GM19035 (cell line): ENCODE data around the gene PCSK2.
"Not testable (repeated sequence)": the region's sequence is repeated elsewhere in the genome, so short reads cannot be mapped to it uniquely, and the experiment has no call there.

Source experiments
- ATAC-seq: cut with Tn5 transposase; IDR thresholded peaks from one replicate; pipeline ENCODE4 v1.9.1; 2021; ENCODE audit not compliant: unreplicated experiment

PCSK2 gene, protein sequence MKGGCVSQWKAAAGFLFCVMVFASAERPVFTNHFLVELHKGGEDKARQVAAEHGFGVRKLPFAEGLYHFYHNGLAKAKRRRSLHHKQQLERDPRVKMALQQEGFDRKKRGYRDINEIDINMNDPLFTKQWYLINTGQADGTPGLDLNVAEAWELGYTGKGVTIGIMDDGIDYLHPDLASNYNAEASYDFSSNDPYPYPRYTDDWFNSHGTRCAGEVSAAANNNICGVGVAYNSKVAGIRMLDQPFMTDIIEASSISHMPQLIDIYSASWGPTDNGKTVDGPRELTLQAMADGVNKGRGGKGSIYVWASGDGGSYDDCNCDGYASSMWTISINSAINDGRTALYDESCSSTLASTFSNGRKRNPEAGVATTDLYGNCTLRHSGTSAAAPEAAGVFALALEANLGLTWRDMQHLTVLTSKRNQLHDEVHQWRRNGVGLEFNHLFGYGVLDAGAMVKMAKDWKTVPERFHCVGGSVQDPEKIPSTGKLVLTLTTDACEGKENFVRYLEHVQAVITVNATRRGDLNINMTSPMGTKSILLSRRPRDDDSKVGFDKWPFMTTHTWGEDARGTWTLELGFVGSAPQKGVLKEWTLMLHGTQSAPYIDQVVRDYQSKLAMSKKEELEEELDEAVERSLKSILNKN

DNA sequence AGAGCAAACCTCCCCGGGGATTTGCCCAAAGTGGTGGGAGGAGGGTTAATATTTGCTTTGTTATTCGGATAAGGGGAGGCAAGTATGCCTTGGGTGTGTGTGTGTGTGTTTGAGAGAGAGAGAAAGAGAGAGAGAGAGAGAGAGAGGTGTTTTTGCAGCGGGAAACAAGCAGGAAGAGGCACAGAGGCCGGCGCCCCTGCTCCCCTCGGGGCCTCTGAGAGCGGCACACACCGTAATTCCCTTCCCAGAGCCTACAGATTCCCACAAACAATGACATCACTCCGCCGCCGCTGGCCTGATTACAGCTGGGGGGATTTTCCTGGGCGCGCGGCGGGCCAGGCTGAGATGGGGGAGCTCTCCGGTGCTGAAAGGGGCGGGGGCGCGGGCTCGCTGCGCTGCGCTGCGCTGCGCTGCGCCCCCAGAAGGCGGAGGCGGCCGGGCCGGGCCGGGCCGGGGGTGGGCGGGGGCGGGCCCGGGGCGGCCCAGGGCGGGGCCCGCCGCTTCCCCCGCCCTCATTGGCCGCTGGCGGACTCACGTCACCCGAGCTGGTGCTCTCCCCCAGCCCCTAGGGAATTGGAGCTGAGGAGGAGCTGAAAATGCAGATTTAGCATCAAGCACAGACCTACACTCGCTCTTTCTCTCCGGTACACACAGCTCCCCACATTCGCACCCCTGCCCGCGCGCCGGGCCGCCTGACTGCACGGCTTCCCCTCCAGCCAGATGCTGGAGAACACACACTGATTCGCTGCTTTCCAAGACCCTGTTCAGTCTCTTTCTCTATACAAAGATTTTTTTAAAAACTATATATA lies at the start of gene PCSK2:
Gene PCSK2 (plus strand): TSS at position 631 of the 809 bp plus-strand sequence. CDS start 266 bp downstream, outside the sequence.
- no peak for ATAC-seq

DNA sequence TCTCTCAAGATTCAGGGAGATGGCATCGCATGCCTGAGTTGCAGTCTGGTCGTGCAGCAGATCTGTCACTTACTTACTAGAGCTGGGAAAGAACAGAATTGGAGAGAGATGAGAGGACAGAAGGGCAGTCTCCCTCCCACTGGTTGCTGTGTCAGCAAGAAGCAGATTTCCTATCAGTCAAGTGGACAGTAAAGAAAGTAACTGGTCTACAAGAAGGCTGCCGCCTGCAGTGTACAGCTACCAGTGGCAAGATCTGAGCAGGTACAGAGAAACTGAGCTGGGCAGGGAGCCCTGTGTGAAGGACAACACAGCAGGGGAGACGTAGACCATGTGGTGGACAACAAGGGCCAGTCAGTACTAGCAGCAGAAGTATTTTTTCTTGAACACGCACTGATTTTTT lies 49.5 kb upstream of the PCSK2 start:
- ATAC-seq = no peak

DNA sequence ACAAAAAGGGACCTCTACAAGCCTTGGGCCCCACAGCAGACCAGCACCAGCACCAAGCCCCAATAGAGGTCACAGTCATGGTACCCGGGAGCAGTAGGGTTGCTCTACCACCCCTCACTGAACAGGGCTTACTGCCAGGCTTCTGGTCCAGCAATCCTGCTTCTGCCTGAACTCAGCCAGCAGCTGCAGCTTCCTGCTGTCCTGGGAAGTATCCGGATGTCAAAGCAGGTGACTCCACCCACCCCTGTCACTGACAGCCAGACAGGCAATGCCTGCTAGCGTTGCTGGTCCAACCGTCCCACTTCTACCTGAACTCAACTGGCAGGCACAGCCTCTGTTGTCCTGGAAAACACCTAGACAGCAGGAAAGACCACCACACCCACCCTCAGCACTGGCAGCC lies 47.0 kb upstream of the PCSK2 start:
- ATAC-seq = no peak

DNA sequence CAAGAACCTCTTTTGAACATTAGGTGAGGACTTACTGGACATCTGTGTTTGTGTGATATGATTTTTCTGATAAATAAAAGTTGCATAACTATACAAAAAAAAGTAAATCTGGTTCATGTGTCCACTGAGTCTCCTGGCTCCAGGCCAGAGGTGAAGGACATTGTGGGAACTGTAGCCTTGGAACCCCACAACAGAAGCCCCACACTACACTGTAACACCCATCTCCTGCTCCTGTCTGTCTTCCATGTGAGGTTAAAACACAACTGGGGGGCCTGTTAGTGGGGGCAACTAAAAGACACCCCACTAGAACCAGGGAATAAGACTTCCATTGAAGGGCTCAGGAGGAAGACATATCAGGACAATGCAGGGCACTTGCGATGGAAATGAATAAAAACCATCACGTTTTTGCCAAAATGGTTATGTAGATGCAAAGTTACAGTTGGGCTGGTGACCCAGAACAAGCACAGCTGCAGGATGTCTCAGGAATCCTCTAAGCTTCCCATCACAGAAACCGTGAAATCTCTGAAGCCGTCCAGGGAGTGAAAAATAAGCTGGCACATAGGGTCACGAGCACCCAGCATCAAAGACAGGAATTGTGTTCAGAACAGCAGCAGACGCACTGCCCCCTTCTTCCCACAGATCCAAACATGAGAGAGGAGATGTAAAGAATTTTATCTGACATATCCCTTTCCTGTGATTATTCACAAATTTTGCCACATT lies 36.7 kb upstream of the PCSK2 start:
- ATAC-seq = no peak

DNA sequence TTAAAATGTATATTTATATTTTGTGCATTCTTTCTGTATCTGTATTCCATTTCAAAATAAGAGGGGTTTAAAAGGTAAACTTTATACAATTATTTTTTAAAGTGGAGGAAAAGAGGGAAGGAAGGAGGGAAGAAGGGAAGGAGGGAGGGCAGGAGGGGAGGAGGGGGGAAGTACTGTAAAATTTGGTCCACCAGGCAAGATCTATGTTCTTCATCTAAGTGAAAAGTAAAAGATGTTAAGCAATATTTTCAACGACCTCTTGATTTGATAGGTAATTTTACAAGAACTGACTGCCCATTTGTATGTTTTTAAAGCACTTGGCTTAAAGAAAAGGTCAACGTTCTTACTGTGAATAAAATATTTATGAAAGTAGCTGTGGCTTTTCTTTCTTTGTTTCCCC lies 29.8 kb upstream of the PCSK2 start:
- ATAC-seq = no peak

DNA sequence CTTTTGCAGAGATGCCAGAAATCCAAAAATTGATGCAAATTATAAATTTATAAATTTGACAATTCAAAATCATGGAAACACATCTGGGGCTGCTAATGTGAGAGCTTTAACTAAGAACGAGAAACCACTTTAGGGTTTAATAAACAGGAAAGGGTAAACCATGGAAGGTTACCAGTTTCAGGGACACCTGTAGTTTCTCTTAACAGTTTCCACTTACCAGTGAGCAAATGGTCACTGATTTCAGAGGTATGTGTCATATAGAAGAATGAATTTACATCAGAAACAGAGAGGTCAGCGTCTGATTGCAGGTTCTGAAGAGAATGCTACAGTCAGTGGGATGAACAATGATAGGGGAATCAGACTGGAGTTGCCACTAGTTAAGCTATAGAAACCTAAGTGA lies 24.8 kb upstream of the PCSK2 start:
- ATAC-seq = no peak

DNA sequence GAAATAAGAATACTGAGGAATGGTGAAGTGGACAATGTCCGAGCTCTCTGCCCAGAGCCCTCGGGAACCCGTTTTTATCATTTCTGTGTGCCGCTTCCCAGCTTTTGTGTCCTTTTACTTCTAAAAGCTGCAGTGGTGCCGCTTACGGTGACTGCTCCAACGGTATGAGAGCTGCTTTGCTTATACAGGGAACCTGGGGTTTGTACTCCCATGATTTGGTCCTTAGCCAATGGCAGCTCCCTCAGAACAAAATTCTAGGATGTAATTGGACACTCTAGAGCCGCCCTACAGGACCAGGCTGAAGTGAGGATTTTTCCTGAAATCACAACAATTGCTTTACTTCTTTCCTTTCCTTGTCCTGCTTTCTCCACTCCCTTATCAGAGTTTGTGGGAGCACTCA lies 24.2 kb upstream of the PCSK2 start:
- no peak for ATAC-seq

DNA sequence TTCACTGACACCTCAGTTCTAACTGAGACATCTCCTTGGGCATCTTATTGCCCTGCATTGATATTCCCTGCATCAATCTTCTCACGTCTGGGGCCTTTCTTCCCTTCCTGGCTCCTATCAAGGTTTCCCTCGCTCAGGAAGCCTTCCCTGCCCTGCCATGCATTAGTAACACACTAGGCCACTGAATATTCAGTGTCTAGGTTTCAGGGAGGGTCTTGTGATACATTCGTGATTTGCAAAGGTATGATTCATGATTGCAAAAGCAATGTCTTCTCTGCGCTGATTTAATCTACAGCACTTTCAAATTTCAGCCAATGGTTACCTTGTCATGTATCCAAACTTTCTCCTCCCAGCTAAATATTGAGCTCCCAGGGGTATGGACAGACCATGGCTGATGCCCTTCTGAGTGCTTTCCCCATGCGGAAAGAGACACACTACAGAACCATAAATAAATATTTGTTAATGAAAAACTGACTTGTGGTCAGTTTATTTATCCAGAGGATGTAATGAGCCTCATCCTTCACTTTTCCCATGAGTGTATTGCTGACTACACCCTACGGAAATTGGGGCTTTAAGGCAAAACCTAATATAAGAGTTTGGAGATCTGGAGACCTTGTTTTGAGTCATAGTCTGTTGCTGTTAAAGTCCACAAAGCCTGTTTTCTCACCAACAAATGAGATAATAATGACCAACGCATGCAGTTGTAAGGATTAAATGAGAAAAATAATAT lies 21.6 kb upstream of the PCSK2 start:
- no peak for ATAC-seq

DNA sequence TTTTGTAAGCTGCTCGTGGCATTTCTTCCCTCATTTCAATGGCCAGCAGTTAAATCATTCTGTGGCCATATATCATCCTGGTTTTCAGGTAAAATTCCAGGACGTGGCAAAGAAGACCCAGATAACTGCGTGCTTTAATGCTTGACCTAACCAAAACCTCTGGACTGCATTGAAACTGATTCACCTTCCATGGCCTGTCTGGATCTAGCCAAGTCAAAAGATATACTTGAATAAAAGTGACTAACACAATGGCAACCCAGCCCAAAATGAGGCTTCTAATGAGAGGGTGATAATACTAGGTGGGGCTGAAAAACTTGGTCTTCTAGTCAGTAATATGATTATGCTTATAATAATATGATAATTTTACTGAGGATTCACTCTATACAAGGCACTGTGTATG lies 16.5 kb upstream of the PCSK2 start:
- ATAC-seq = no peak

DNA sequence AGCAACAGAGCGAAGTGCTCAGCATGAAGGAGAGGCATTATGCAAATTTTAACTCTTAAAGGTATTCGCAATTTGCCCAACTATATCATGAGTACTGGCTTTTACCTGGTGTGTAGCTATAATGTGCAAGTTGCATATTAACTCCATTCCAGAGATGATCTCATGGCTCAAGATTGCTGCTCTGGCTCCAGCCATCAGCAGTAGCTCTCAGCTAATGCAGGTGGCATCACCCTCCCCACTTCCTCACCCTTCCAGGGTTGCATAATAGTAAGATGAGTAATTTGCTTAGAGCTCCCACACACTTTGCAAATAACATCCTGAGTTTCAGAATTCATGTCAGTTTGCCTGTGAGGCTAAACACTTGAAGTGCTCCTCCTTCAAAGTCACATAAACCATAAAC lies 15.9 kb upstream of the PCSK2 start:
- ATAC-seq = no peak

DNA sequence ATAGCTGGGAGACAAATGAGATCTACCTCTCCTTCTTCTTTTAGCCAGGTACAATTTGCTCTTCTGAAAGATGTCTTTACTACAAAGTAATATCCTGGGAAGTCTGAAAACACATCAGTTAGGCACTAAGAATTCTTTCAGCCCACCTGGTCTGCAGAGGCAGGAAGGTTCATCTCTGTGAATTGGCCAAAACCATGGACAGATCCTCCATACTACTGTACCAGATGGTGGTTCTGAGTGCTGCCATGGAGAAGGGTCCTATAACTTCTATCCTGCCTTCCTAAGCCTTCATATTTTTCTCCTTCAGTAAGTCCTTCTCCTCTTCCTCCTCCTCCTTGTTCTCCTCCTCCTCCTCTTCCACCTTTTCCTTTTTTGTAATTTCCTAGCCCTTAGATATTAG lies 11.7 kb upstream of the PCSK2 start:
- ATAC-seq = no peak

DNA sequence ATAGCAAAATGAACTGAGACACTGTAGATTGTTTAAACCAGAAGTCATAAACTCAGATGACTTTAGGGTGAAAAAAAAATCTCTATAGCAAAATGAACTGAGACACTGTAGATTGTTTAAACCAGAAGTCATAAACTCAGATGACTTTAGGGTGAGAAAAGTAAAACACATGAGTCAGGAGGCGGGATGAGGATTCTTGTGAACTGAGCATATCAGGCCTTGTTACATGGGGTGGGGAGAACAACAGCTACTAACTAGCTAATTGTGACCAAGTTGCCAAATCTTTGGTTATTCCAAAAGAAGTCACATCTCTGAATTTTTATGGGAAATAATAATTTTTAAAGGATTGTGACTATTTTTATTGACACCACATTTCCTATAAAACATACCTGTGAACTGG lies 7.0 kb upstream of the PCSK2 start:
- not testable (repeated sequence) for ATAC-seq

DNA sequence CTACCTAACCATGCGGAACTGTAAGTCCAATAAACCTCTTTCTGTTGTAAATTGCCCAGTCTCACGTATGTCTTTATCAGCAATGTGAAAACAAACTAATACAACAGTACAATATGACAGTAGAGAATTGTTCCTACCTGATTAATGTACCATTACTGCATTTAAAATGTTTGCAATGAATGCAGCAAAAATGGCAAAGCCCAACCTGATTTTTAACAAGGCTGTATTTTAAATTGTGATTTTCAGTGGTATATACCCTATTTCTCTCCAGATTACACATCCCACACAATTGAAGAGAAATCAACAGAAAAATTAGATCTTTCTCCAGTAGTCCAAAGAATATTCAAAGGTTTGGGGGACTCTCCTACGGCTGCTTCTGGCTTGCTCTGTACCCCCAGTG lies 3.3 kb upstream of the PCSK2 start:
- no peak for ATAC-seq

DNA sequence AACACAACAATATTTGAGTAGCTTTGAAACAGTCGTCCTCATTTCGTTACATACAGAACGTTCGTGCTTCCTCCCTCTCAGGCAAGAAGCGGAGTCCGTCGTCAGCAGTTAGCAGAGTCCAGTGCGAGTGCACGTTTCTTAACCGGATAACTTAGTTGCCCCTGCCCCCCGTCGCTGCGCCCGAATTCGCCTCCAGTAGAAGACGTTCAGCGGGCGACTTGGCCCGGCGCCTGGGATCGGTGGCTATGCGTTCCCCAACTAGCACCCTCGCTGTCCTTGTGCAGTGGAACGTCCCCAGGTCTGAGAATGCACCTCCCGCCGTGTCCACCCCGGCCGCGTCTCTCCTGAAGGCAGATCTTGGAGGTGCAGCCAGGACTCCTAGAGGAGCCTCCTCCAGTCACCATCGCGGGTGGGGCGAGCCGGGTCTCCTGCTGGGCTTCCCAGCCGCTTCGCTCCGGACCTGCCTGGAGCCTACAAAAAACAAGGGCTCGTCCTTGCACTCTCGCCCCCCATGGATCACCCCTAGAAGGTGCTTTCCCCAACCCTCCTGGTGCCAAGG lies 910 bp upstream of the PCSK2 start:
- ATAC-seq = no peak

DNA sequence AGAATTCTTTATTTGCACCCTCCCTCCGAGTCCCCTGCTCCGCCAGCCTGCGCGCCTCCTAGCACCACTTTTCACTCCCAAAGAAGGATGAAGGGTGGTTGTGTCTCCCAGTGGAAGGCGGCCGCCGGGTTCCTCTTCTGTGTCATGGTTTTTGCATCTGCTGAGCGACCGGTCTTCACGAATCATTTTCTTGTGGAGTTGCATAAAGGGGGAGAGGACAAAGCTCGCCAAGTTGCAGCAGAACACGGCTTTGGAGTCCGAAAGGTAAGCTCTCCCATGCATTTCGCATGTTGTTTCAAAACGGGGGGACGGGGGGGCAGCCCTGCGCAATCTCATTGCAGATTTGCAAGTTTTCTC lies 357 bp downstream of the PCSK2 start:
- ATAC-seq = no peak

DNA sequence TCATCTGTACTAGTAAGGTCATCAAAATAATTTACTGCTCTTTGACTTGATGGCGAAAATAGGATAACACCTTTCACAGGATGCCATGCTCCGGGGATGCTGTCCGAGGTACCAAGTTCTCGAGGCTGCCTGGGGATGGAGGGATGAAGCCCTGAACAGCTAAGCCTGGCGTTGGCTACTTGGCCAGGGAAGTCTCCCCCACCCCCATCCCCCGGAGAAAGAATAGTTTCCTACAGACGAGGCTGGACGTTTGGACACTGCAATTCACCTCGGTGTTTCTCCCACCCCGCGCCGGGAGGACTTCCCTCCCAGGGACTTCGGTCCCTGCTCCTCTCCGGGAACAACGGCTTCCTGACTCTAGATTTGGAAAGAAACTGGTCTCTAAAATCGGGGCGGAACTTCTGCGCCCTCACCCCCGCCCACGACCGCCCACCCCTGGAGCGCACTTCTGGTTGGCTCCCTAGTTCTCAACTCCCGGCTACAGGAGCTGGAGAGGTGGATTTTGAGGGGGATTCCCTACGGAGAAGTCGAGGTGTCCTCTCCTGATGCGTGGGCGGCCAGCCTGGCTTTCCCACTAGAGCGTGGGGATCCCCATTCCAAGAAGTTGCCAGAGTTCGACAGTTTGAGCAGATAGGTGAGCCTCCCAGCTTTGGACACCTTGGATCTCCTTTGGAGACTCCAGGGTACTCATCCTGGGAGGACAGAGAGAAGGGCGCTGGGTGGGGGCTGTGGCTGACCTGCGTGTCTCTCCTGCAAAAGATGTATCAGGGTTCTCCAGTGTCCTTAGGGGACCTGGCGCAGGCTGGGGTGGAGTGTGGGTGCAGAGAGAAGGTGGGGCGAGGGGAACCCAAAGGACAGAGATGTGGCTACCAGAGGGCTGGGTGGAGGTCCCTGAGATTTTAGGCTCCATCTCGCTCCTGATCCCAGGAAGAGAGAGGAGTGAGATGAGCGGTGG lies 1.1 kb downstream of the PCSK2 start:
- ATAC-seq = no peak

DNA sequence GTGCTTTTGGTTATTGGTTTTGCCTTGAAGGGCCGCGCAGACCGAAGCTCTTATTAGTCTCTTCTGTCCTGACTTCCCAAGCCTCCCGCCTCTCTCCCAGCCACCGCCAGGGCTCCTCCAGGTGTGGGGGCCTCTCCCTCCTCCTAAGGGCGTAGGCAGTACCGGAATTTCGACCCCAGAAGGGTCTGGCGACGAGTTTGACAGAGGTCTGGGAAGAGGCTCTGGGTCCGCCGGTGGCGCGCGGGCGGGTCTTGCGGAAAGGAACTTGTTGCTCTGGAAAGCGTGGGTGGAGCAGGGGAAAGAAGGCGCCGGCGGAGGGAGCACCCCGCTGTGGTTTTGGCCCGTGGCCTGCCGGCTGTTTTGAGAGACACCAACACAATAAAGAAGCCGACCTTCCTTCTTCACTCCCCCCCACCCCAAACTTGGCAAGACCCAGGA lies 1.8 kb downstream of the PCSK2 start:
- no peak for ATAC-seq

DNA sequence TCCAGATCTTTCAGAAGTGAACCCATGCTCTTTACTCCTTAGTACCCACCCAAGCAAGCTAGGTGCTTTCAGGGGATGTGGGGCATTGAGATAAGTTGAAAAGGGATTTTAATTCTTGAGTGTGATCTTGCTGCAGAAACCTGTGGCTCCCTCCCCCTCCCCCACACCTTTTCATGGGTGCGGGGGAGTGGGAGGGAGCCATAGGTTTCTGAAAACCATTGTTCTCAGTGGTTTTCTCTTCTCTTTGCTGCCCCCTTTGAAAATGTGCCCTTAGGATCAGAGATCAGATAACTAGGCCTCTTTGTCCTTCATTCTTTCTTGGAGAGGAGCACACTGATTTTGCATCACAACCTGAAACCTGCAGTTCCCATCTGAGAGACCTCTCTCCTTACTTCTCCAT lies 2.4 kb downstream of the PCSK2 start:
- ATAC-seq = no peak

DNA sequence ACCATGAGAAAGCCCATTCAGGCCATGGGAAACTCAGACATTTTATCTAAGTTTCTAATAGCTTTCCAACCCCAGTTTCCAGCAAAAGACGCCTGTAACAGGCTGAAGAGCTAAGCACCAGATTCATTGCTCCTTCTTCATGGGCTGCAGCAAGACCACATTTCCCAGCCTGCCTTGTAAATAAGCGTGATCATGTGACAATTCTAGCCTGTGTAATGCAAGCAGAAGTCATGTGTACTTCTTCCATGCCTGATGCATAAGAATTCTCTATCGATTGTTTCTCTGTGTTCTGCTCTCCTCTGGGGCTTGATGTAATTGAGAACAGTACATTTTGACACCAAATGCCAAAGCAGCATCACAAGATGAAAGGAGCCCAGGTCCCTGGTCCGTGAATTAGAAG lies 6.8 kb downstream of the PCSK2 start:
- ATAC-seq = no peak
